ENCODE data around the gene COPG2.
"Not testable (repeated sequence)": the region's sequence is repeated elsewhere in the genome, so short reads cannot be mapped to it uniquely, and the experiment has no call there.

The COPG2 gene

DNA sequence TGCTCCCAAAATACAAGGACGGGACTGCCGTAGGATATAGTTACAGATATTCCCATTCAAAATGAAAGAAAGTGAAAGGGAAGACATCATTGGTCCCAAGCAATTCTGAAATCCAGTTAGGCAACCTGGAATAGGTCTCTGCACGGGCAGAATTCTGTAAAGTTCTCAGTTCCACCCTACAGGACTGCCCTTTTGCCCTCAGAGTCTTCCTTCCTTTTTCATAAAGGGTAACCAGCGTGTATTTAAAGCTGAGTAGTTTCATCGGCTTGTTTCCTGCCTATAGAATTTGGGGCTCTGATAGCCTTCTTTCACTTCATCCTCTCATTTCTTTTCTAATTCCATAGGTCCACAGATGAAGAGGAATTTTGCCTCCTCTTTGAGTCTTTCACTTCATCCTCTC lies 20.0 kb downstream of the COPG2 start:
- no peak for DNase-seq

DNA sequence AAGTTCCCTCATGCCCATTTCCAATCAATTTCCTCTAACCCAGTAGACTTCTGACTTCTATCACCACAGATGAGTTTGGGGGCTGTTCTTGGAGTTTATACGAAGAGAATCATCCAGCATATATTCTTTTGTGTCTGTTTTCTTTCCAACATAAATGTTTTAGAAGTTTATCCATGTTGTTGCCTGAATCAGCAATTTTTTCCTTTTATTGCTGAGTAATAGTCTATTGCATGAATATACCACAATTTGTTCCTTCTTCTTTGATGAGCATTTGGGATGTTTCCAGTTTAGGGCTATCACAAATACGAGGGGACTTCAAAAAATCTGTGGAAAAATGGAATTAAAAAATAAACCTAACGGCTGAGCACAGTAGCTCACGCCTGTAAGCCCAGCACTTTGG lies 26.2 kb downstream of the COPG2 start:
- DNase-seq, result no peak

DNA sequence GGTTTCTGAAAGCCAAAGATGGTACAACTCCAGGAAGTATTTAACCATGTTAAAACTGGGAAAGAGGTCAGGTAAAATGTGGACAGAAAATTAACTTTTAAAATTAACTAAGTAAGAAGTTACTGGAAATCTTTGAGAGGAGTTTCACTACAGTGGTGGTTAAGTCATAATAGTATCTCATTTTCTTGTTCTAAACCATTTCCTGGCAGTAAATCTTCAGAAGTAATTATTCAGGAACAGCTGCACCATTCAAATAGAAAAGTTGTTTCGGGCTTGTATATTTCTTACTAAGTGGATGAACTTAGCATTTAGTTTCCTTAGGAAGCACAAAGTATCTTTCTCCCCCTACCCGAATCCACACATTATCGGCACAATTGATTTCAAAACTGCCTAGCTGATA lies 27.1 kb downstream of the COPG2 start:
- no peak for DNase-seq

- DNase-seq, result no peak
Observed at GRCh38 chr7:130641040-130641439, 27.5 kb downstream of the COPG2 start.

GRCh38 chr7:130639388-130639787 lies 29.2 kb downstream of the COPG2 start:
- DNase-seq, result no peak

DNA sequence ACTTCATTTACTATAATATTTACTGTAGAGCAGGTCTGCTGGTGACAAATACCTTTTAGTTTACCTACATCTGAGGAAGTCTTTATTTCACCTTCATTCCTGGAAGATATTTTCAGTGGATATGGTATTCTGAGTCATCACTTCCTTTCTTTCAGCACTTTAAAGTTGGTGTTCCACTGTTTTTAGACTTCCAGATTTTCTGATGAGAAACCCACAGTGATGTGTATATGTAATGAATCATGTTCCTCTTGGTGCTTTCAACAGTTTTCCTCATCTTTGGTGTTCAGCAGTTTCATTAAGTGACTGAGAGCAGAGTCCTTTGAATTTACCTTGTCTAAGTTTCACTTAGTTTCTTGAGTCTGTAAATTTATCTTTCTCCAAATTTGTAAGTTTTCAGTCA lies 36.4 kb downstream of the COPG2 start:
- DNase-seq, result no peak

DNA sequence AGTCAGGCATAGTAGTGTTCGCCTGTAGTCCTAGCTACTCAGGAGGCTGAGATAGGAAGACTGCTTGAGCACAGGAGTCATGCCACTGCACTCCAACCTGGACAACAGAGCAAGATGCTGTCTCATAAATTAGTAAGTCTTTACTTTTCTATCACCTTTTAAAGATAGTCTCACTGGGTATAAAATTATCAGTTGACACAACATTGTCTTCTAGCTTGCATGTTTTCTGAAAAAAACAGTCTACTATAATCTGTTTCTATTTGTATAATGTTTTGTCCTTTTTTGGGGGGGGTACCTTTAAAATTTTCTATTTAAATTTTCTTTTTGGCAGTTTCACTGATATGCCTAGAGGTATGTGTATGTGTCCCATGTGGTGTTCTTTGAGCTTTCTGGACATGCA lies 39.6 kb downstream of the COPG2 start:
- no peak for DNase-seq

DNA sequence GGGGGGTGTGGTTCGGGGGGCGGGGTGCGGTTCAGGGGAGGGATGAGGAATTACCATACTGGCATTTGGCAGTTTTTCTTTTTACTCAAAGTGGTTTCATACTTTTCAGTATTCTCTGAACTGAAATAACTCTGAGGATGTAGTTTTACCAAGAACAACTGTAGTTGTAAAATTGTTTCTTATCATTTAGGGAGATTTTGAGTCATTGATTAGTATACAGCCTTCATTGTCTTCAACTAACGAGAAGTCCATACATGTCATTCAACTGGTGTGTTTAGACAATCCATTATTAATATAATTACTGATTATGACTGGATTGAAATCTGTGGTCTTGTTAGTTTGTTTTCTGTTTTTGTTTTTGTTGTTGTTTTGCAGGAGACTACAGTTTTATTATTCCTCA lies 40.8 kb downstream of the COPG2 start:
- no peak for DNase-seq

DNA sequence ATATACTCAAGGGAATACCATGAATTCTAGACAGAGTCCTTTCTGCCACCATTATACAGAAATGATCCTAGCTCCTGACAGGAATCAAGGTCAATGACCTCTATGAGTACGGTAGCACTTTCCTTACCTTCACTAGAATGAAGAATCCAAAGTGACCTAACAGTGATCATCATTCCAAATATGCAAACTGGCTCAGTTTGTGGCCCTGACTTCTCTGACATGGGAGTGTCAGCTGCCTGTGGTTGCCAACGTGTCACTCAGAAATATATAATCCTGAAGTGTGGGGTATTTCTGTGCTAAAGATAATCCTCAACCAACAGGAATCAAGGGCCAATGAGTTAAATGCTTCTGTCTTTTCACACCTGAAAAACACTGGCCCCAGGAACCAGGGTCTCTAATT lies 45.7 kb downstream of the COPG2 start:
- DNase-seq, result no peak

DNA sequence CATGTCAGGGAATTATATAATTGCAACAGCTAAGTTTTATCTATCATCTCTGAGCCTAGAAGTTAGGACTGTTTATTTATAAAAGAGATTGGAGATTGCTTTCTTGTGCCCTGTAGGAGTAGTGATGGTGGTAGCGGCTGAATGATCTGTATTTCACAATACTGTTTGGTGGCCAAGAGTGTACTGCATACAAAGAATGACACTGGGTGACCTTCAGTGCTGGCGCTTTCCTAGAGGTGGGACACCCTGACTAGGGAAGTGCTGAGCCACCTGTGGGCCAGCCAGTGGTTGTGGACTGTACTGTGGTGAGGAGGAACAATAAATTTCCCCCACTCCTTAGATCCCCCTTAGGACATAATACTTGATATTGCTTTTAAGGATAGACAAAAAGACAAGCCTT lies 53.0 kb downstream of the COPG2 start:
- no peak for DNase-seq

DNA sequence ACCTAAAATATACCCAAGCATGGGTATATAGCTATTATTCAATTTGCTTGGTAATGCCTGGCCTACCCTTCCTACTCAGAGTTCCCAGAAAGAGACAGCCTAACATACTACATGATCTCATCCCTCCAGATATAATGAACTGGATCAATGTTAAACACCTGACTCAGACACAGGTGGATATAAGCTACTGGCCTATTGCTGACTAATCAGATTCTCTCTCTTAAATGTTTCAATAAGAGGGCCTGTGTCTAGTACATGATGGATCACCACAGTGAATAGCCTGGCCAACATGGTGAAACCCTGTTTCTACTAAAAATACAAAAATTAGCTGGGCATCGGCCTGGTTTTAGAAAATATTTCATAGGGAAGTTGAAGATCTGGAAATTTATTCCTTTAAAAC lies 54.1 kb downstream of the COPG2 start:
- DNase-seq, result no peak

DNA sequence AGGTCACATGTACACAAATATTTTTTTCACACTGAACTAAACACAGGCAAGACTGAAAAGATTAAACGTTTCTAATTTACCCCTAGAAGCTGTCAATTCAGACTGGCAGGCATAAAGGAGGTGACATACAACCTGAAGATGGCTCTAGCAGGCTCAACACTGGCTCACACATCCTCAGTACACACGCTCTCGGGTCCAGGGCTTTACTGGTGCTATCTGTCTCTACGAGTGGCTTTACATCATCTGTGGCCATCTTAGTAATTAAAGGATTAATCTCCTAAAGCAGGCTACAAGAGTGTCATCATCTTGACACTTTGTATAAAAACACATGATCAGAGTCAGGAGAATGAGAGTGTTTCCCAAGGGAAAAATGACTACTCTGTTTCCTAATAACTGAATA lies 57.3 kb downstream of the COPG2 start:
- DNase-seq, result no peak

GRCh38 chr7:130607066-130607465 lies 61.5 kb downstream of the COPG2 start:
- not testable (repeated sequence) for DNase-seq

GRCh38 chr7:130606161-130606560 lies 62.4 kb downstream of the COPG2 start:
- DNase-seq, result no peak

DNA sequence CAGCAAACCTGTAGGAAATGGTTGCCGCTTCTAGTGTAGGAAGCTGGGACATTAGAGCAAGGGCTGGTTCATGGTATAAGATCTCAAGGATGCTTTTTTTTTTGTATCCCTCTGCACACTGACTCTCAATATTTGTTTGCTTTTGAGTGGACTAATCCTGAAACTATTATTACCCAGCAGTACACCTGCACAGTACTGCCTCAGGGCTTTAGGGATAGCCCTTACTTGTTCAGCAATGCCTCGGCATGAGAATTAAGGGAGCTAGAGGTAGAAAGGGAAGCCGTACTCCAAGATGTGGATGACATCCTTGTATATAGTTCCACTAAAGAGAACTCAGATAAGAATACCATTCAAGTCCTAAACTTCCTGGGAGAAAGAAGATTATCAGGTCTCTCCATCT lies 70.5 kb downstream of the COPG2 start:
- no peak for DNase-seq

GRCh38 chr7:130595986-130596385 lies 72.6 kb downstream of the COPG2 start:
- DNase-seq, result no peak

- no peak for DNase-seq
Observed at GRCh38 chr7:130593033-130593432, 75.5 kb downstream of the COPG2 start.

- not testable (repeated sequence) for DNase-seq
Observed at GRCh38 chr7:130591464-130591863, 77.1 kb downstream of the COPG2 start.

DNA sequence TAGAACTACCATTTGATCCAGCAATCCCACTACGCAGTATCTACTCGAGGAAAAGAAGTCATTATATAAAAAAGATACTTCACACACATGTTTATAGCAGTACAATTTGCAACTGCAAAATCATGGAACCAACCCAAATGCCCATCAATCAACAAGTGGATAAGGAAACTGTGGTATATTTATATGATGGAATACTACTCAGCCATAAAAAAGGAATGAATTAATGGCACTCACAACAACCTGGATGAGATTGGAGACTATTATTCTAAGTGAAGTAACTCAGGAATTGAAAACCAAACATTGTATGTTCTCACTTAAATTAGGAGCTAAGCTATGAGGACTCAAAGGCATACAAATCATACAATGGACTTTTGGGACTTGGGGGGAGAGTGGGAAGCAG lies 82.6 kb downstream of the COPG2 start:
- DNase-seq, result not testable (repeated sequence)

DNA sequence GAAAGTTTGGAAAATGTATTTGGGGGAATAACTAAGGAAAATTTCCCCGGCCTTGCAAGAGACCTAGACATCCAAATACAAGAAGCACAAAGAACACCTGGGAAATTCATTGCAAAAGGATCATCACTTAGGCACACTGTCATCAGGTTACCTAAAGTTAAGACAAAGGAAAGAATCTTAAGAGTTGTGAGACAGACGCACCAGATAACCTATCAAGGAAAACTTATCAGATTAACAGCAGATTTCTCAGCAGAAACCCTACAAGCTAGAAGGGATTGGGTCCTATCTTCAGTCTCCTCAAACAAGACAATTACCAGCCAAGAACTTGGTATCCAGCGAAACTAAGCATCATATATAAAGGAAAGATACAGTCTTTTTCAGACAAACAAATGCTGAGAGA lies 93.4 kb downstream of the COPG2 start:
- DNase-seq, result not testable (repeated sequence)

DNA sequence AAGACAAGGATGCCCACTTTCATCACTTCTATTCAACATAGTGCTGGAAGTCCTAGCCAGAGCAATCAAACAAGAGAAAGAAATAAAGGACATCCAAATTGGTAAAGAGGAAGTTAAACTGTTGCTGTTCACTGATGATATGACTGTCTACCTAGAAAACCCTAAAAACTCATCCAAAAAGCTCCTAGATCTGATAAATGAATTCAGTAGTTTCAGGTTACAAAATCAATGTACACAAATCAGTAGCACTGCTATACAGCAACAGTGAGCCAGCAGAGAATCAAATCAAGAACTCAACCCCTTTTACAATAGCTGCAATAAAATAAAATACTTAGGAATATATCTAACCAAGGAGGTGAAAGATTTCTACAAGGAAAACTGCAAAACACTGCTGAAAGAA lies 98.4 kb downstream of the COPG2 start:
- DNase-seq, result not testable (repeated sequence)

DNA sequence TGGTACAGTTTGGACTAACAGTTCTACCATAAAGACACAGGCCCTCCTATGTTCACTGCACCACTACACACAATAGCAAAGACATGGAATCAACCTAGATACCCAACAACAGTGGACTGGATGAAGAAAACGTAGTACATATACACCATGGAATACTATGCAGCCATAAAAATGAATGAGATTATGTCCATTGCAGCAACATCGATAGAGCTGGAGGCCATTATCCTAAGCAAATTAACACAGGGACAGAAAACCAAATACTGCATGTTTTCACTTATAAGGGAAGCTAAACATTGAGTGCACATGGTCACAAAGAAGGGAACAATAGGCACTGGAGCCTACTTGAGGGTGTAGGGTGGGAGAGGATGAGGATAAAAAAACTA lies 101.7 kb downstream of the COPG2 start:
- no peak for DNase-seq

- DNase-seq, result no peak
Observed at GRCh38 chr7:130566168-130566897, 102.2 kb downstream of the COPG2 start.

DNA sequence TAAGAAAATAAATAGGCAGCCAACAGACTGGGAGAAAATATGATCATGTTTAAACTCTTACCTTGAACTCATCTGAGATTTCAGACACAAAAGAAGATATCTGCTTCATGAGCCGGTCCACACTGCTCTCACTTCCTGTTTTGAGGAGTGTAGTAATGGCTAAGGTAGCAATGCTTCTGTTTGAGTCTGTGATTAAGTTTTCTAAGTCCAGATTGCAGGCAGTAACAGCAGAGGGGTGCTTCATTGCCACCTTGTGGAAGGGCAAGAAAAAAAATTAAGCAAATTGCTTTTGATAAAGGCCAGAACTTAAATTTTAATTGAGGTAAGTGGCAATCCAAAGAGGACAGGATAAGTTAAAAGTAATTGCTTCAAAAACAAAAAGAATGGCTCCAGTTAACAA lies 107.6 kb downstream of the COPG2 start:
- no peak for DNase-seq

DNA sequence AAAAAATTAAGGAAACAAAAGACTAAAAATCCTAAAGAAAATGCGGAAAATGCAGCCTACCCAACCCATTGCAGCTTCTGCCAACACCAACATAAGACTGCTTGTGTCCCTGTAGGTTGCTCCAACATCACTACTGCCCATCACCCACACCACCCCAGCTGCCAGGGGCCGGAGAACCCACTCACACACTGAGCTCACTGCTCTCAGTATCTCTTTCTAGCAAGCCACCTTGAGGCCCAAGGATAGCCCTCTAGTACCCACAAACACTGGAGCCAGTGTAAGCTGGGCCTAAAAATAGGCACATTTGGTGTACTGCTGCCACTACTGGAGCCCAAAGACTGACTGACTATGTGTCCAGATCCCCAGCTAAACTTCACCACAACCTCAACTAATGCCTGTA lies 109.4 kb downstream of the COPG2 start:
- no peak for DNase-seq

- DNase-seq, result no peak
Observed at GRCh38 chr7:130554481-130554880, 114.1 kb downstream of the COPG2 start.

Data from stimulated activated CD4-positive, alpha-beta T cell treated with anti-CD3 and anti-CD28 coated beads, Interleukin-4, amount 100 ng/mL, for 24 hours (primary cell).